ENCODE measurements around the gene DPP6.

DNA sequence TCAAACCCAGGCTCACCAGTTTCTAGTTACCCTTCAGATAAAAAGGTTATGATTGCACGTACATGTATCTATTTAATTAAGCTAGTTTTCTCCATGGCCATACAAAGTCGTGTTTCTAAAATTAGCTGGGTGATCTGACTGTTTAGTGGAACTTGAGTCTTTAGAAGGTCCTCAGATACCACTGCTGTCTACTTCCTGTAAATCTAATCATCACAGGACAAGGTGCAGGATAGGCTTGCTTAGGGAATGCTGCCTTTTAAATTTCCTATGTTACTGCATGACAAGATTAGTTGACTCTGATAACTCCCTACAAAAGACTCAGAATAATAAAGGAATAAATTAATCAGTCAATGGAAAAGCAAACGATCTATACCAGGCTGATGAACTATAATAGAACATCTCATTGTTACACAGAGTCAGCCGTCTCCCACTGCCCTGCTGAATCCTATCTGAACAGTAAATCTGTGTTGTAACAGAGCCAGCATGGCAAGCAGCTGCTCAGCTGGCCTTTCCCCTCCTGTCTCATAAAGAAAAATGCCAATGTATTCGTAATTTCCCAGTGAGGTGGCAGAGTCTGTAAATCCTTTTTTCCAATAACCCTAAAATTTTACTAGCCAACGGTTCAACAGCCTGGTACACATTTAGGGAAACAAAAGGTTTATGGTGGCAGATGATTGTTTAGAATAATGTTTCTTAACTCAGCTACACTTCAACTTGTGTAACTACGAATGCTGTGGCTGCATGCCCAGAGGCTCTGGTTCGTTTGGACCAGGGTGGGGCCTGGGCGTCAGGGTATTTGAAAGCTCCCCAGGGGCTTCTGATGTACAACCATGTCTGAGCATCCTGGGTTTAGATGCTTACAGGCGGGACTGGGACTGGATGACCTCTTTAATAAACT, 632.7 kb downstream of the DPP6 start:
- TF ChIP-seq, protein P1, sequence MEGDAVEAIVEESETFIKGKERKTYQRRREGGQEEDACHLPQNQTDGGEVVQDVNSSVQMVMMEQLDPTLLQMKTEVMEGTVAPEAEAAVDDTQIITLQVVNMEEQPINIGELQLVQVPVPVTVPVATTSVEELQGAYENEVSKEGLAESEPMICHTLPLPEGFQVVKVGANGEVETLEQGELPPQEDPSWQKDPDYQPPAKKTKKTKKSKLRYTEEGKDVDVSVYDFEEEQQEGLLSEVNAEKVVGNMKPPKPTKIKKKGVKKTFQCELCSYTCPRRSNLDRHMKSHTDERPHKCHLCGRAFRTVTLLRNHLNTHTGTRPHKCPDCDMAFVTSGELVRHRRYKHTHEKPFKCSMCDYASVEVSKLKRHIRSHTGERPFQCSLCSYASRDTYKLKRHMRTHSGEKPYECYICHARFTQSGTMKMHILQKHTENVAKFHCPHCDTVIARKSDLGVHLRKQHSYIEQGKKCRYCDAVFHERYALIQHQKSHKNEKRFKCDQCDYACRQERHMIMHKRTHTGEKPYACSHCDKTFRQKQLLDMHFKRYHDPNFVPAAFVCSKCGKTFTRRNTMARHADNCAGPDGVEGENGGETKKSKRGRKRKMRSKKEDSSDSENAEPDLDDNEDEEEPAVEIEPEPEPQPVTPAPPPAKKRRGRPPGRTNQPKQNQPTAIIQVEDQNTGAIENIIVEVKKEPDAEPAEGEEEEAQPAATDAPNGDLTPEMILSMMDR (IDR thresholded peaks at IDR 0.05 in 8 of 11, conservative IDR thresholded peaks at IDR 0.05 in 3 of 11), result no peak
- TF ChIP-seq POLR2A (IDR thresholded peaks at IDR 0.05), result no peak
- TF ChIP-seq POLR2AphosphoS5 (IDR thresholded peaks at IDR 0.05), result no peak
